ENCODE data around the gene SLC13A1.

- TF ChIP-seq CTCF (IDR thresholded peaks at IDR 0.05): peak in 5 of 6 experiments; percentile 27 to 78 (median 48)
- no peak for TF ChIP-seq POLR2A (IDR thresholded peaks at IDR 0.05)
Measured at GRCh38 chr7:123208793-123209192, 9.0 kb upstream of the SLC13A1 start.

All from thyroid gland (tissue), 4 donors.